MM.1S (cell line): ENCODE data around the gene GAPDHS.
A peak's percentile ranks its signal among the peaks of the same experiment; 100 is the strongest.

Experiments used
- DNase-seq: peaks from one replicate; pipeline ENCODE4 v3.0.0-alpha.2; 2015
- H2AFZ ChIP-seq: fragments of 300-600 bp; sonication (generic); 2 replicates; pipeline ENCODE4 v1.6.0; 2016; ENCODE audit warnings: antibody characterized with exemption, low read length
- H3F3A ChIP-seq: fragments of 300-600 bp; sonication (generic); 2 replicates; pipeline ENCODE4 v1.6.1; 2016; ENCODE audit warnings: mild to moderate bottlenecking, antibody characterized with exemption, low read length, moderate library complexity, mixed read lengths; ENCODE audit not compliant: insufficient read depth
- H3K27ac ChIP-seq: fragments of 300-600 bp; sonication (generic); 2 replicates; pipeline ENCODE4 v1.5.1; 2016; ENCODE audit warnings: mild to moderate bottlenecking, low read length
- H3K27me3 ChIP-seq: fragments of 300-600 bp; sonication (generic); replicated peaks from 2 replicates; pipeline ENCODE4 v1.6.0; 2016; ENCODE audit warnings: low read length; ENCODE audit not compliant: insufficient read depth
- H3K36me3 ChIP-seq: fragments of 300-600 bp; sonication (generic); replicated peaks from 2 replicates; pipeline ENCODE4 v1.6.1; 2016; ENCODE audit warnings: mild to moderate bottlenecking, low read length, mixed read lengths; ENCODE audit not compliant: insufficient read depth
- H3K4me1 ChIP-seq: fragments of 300-600 bp; sonication (generic); 2 replicates; pipeline ENCODE4 v1.6.1; 2016; ENCODE audit warnings: low read length, mixed read lengths
- H3K4me2 ChIP-seq: fragments of 300-600 bp; sonication (generic); 2 replicates; pipeline ENCODE4 v1.6.0; 2016; ENCODE audit warnings: low read depth, low read length
- H3K4me3 ChIP-seq: fragments of 300-600 bp; sonication (generic); 2 replicates; pipeline ENCODE4 v1.5.1; 2016; ENCODE audit warnings: low read length, mixed read lengths
- H3K79me2 ChIP-seq: fragments of 300-600 bp; sonication (generic); 2 replicates; pipeline ENCODE4 v1.6.1; 2016; ENCODE audit warnings: mixed run types, low read length, mixed read lengths
- H3K9ac ChIP-seq: fragments of 300-600 bp; sonication (generic); 2 replicates; pipeline ENCODE4 v1.6.1; 2016; ENCODE audit warnings: low read length, mixed read lengths
- H3K9me2 ChIP-seq: fragments of 300-600 bp; sonication (generic); replicated peaks from 2 replicates; pipeline ENCODE4 v1.6.1; 2016; ENCODE audit warnings: mild to moderate bottlenecking, low read length, mixed read lengths; ENCODE audit not compliant: insufficient read depth
- H3K9me3 ChIP-seq: fragments of 300-600 bp; sonication (generic); replicated peaks from 2 replicates; pipeline ENCODE4 v1.6.1; 2016; ENCODE audit warnings: mild to moderate bottlenecking, low read length, mixed read lengths; ENCODE audit not compliant: insufficient read depth
- H4K20me1 ChIP-seq: fragments of 300-600 bp; sonication (generic); 2 replicates; pipeline ENCODE4 v1.6.1; 2016; ENCODE audit warnings: mild to moderate bottlenecking, low read length, moderate library complexity, mixed read lengths; ENCODE audit not compliant: insufficient read depth
- CTCF ChIP-seq: fragments of 300-600 bp; sonication (generic); IDR thresholded peaks from 2 replicates; pipeline ENCODE4 v1.5.1; 2016; ENCODE audit warnings: antibody characterized with exemption, low read length, mixed read lengths
- EZH2 ChIP-seq: fragments of 300-600 bp; sonication (generic); optimal IDR thresholded peaks from 2 replicates; pipeline ENCODE3; 2017; ENCODE audit warnings: low read depth, mild to moderate bottlenecking, antibody characterized with exemption, low read length, mixed read lengths
- EZH2phosphoT487 ChIP-seq: fragments of 300-600 bp; sonication (generic); IDR thresholded peaks from 2 replicates; pipeline ENCODE4 v1.6.1; 2018; ENCODE audit warnings: antibody characterized with exemption, low read length

The GAPDHS gene

GRCh38 chr19:35491836-35492360 lies 41.4 kb upstream of the GAPDHS start:
- no peaks in the 10 kb centered on the region for H3K9me3 ChIP-seq
- no peaks in the 10 kb centered on the region for H3K36me3 ChIP-seq
- H2AFZ ChIP-seq, result no peak overlapping the region
- TF ChIP-seq EZH2phosphoT487 (no peak), EZH2 (no peak)
- H3K9ac ChIP-seq, result no peak overlapping the region
- peaks cover 91% of the 10 kb centered on the region for H3K27me3 ChIP-seq
- H3K9me2 ChIP-seq, result no peaks in the 10 kb centered on the region
- 0 out of 2 replicates have a peak, but pooled peaks cover 3% of the 10 kb centered on the region for H3K4me1 ChIP-seq
- H3K79me2 ChIP-seq, result no peaks in the 10 kb centered on the region
- H4K20me1 ChIP-seq, result no peaks in the 10 kb centered on the region
- H3K4me2 ChIP-seq, result no peak overlapping the region
- no peaks in the 10 kb centered on the region for H3F3A ChIP-seq
- H3K4me3 ChIP-seq, result no peak overlapping the region
- H3K27ac ChIP-seq, result no peak overlapping the region
- DNase-seq, result no peak

- Histone ChIP-seq H3F3A (no peaks in the 10 kb centered on the region), H4K20me1 (no peaks in the 10 kb centered on the region), H3K4me3 (no peak overlapping the region), H3K9me2 (no peaks in the 10 kb centered on the region), H3K9me3 (no peaks in the 10 kb centered on the region), H3K4me2 (no peak overlapping the region), H2AFZ (no peak overlapping the region), H3K27me3 (peaks cover 91% of the 10 kb centered on the region), H3K9ac (no peak overlapping the region), H3K27ac (no peak overlapping the region), H3K79me2 (no peaks in the 10 kb centered on the region), H3K4me1 (0 out of 2 replicates have a peak, but pooled peaks cover 3% of the 10 kb centered on the region), H3K36me3 (no peaks in the 10 kb centered on the region)
- TF ChIP-seq EZH2phosphoT487, result no peak
- TF ChIP-seq CTCF, result no peak
- TF ChIP-seq EZH2, result no peak
- DNase-seq, result no peak
Measured at GRCh38 chr19:35493971-35494370, 39.3 kb upstream of the GAPDHS start.

GRCh38 chr19:35495107-35496064 lies 37.9 kb upstream of the GAPDHS start:
- peak overlapping the region; percentile 73 for H3K4me2 ChIP-seq
- no peak overlapping the region for H3K27ac ChIP-seq
- H3K4me1 ChIP-seq, result 0 out of 2 replicates have a peak, but pooled peaks cover 3% of the 10 kb centered on the region
- peaks cover 91% of the 10 kb centered on the region for H3K27me3 ChIP-seq
- no peak overlapping the region for H2AFZ ChIP-seq
- H3F3A ChIP-seq, result no peaks in the 10 kb centered on the region
- H3K36me3 ChIP-seq, result no peaks in the 10 kb centered on the region
- peak overlapping the region; percentile 28; the same call in 1 of the 2 replicates for H3K4me3 ChIP-seq
- no peaks in the 10 kb centered on the region for H4K20me1 ChIP-seq
- no peaks in the 10 kb centered on the region for H3K79me2 ChIP-seq
- H3K9ac ChIP-seq, result no peak overlapping the region
- no peaks in the 10 kb centered on the region for H3K9me3 ChIP-seq
- no peak for TF ChIP-seq EZH2phosphoT487
- no peak for TF ChIP-seq EZH2
- TF ChIP-seq CTCF, result peak; percentile 93
- no peaks in the 10 kb centered on the region for H3K9me2 ChIP-seq
- DNase-seq, result peak; percentile 48
